Measurements from ENCODE around the gene COBL.

The COBL gene

GRCh38 chr7:51103718-51104117, 212.9 kb downstream of the COBL start:
- DNase-seq = no peak

DNA sequence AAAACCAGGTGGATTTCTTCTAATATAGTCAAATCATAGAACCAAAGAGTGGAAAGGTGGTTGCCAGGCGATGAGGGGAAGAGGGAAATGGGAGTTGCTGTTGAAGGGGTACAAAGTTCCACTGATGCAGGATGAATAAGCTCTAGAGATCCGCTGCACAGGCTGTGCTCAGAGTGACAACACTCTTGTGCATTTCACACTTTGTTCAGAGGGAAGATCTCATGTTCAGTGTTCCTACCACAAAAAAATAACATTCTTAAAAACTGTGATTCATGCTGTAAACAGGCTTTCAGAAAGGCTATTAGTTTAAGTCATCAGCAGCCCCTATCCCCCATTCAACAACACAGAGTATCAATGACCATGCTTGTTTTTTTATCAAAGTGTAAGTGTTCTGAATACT, 213.8 kb downstream of the COBL start:
- peak; percentile 25 for DNase-seq

GRCh38 chr7:51101111-51101757, 215.4 kb downstream of the COBL start:
- no peak for DNase-seq

- DNase-seq = peak; percentile 3
Observed at GRCh38 chr7:51090411-51090810, 226.2 kb downstream of the COBL start.

- DNase-seq = no peak
Observed at GRCh38 chr7:51085034-51085692, 231.4 kb downstream of the COBL start.

GRCh38 chr7:51084121-51084520, 232.5 kb downstream of the COBL start:
- DNase-seq = no peak

- DNase-seq = no peak
Observed at GRCh38 chr7:51082940-51083533, 233.6 kb downstream of the COBL start.

DNA sequence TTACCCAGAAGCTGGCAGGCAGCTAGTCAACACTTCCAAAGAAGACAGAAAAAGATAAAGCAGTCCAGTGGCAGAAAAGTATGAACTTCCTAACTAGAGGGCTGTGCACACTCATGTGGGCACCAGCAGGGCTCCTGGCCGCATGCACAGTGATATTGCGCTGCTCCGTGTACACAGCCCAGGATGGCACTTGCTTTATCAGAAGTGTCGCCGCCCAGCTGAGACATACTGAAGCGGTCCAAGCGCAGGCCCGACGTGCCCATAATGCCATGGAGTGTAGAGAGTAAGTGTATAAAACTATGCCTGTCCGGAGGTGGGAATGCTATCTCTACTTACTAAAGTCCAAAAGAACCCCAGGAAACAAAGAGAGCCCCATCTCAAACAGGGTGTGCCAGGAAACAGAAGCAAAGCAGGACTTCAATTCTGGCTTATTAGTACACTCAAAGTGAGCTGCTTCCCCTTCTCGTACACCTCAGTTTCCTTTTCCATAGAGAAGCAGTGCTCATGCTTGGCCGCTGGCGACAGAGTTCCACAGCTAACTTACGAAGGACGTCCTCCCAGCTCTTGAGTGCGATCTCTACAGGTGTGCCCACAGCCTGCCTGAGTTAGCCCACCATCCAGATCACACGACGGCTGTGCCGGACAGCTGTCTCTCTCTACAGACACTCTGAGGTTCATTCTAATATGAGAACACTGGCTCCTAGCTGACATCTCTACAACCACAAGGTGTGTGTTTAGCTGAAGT, 234.3 kb downstream of the COBL start:
- no peak for DNase-seq

- no peak for DNase-seq
Observed at GRCh38 chr7:51081270-51081890, 235.2 kb downstream of the COBL start.

DNA sequence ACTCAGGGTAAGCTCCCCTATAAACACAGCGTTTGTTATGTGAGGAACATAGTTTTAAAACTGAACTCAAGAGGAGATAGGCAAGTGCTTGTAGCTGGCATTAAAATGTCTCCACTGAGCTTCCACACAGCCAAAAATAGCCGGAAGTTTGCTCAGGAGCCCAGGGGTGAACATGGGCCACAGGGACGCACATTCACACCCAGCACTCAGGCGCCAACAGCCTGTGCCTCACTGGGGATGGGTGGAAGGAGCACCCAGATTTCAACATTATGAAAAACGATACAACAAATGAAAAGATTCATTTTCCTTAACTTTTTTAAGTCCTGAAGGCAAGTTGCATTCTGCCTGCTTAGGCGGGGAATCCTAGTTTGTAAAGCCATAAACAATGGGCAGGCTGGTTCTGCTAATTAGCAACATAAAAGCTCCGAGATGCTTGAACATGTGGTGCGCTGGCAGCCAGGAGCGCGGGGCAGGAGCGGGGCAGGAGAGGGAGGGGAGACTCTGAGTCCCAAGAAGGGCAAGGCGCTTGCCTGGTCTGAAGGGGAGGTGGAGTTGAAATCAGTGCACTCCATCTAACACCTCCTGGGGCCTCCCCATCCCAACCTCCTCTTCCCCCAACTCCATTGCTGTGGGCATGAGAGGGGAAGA, 235.9 kb downstream of the COBL start:
- DNase-seq = no peak

DNA sequence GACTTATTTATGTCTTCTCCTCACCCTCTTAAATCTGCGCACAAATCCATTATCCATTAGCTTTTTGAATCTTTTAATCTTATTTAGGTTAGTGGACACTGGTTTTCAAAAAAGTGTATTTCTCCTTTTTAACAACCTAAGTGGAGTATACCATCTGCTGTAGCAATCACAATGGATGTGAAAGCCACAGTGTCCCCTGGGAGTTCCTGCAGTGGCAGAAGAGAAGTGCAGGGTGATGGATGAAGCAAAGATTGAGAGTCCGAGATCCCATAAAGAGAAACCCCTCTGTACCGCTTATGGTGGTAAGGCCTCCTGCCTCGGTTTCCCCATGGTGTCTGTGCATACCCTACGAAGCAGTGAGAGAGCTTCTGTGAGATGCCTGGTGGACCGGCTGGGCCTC, 236.4 kb downstream of the COBL start:
- no peak for DNase-seq

- no peak for DNase-seq
Observed at GRCh38 chr7:51079494-51079893, 237.1 kb downstream of the COBL start.

GRCh38 chr7:51078653-51079052, 238.0 kb downstream of the COBL start:
- no peak for DNase-seq

GRCh38 chr7:51077987-51078370, 238.6 kb downstream of the COBL start:
- no peak for DNase-seq

DNA sequence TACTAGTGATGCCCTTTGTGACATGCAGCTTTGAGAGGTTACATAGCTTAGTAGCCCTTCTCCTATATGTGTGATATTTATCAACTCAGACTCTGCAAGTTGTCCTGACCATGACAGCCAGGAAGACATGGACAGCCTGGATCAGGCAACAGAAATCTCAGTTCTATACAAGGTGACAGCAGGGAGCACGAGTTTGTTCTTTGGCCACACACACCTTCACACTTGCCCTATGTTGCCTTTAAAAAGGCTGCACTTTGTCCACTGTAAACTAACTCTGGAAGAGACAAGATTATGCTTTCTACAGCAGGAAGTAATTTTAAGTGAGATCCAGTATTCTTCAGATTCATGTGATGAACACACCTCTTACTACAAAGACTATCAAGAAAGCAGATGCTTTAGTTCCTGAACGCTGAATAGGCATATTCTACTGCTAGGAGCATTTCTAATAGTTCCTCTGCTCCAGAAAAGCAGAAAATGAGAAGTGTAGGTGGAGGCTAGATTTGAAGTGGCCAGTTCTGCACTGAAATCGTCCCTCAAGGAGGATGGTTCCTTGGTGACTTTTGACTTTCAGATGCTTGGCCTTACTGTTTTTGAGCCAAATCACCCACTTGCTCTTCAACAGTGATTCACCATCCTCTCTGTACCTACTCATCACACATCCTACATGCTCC, 239.2 kb downstream of the COBL start:
- no peak for DNase-seq

DNA sequence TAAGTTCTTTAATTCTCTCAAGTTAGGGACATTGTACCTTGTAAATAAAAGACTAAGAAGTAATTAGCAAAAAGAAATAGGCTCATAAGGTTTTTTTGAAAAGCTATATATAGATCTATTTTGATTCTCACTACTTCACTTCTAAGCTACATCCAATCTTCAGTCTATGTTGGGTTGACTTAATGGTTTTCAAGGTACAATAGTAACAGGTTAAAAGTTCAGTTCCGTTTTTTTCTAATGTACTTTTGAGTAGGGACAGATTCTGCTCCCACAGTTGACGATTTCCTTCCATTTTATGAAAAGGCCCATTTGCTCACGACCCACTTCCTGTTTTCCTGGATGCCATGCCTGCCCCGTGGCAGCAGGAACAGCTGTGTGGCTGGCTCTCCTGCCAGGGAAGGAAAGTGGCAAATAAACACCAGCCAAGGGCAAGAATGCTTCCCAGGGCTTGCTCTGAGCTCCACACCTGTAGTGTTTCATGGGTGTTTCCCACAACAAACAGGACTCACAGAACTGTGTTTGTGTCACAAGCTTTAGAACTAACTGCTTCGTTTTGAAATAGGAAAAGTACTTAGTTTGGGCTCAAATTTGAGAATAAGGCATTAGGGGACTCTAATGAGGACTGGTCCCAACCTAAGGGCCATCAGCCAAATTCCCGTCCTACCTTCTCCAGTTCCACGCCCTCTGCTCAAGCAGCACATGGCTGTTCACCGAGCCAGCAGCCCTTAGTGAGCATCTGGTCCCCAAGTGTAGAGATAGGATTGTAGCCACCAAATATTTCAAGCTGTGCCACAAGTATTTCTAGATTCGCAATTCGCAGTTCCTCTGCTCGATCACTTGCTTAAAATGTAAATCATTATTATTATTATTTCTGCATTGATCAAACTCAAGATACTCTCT, 240.7 kb downstream of the COBL start:
- no peak for DNase-seq

GRCh38 chr7:51073171-51073570, 243.4 kb downstream of the COBL start:
- no peak for DNase-seq

GRCh38 chr7:51072281-51072680, 244.3 kb downstream of the COBL start:
- no peak for DNase-seq

DNA sequence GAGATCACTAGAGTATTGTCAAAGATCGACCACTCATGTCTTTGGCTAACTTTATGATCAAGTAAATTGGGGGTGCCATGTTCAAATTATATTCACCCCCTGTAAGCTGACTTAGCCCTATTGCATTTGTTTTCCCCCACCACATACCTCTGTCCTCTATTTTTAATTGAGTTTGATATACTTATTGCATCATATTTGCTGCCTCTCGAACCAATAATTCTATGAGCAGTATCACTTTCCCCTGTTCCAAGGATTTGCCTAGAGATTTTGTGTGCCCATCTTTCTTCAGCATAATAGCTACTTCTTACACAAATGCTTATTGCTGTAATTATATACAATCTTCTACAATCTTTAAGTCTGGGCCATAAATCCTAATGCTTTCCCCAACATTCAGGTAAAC, 245.2 kb downstream of the COBL start:
- no peak for DNase-seq

DNA sequence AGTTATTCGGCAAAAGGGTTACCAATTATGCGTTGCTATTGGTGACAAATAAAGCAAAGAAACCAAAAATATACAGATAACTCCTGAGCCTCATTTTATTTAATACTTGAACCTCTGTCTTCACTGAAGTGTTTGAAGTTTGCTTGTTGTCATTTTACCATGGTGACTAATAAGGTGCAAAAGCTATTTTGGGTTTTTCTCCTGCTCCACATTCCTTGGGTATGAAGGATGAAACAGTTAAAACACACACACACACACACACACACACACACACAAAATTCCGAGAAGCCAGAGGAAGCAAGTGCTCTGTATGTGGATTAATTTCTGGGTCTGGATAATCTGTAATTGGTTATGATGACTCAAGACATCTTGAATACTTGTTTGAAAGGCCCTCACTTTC, 246.5 kb downstream of the COBL start:
- DNase-seq = peak; percentile 54

- peak; percentile 13 for DNase-seq
Observed at GRCh38 chr7:51069411-51070083, 247.1 kb downstream of the COBL start.

Measured in fibroblast of skin of right quadriceps (primary cell).